ENCODE results near the gene NDUFAB1. TPM values are rescaled to one million over a fixed set of nuclear protein-coding genes. Genes with fewer than 3 reads are reported as not detected.

Gene NDUFAB1
- total RNA-seq, 2 donors from 2014 or later: 76.9 to 152 TPM

DNA sequence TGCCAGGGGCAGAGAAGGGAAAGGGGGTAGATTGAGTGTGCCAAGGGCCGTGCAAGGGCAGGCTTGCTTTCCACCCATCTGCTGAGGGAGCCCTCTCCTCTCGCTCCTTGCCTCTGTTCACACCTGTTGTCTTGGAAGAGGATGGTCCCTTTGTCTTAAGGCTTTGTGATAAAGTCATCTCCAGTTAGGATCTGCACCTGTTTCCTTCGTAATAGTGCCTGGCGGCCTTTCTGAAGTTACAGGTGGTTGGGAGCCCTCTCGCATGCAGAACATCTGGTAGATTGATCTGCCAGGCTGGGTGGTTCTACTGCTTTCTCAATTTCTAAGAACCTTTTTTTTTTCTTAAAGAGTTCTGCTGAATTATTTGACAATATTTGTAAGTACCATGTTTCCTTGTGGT, 22.3 kb downstream of the NDUFAB1 start:
- no peak for ATAC-seq (replicated peaks)
- no peaks in the 10 kb centered on the region for H3K27me3 Mint-ChIP-seq
- no peak overlapping the region for H3K4me3 Mint-ChIP-seq
- no peak overlapping the region for H3K27ac Mint-ChIP-seq
- peaks cover 77% of the 10 kb centered on the region for H3K36me3 Mint-ChIP-seq (ENCODE audit: low read depth)
- H3K4me1 Mint-ChIP-seq: no peaks in the 10 kb centered on the region
- no peaks in the 10 kb centered on the region for H3K9me3 Mint-ChIP-seq

- ATAC-seq (replicated peaks): no peak
- Mint-ChIP-seq H3K4me1 (no peaks in the 10 kb centered on the region), H3K4me3 (no peak overlapping the region), H3K27ac (no peak overlapping the region), H3K9me3 (no peaks in the 10 kb centered on the region), H3K36me3 (ENCODE audit: low read depth) (peaks cover 85% of the 10 kb centered on the region), H3K27me3 (no peaks in the 10 kb centered on the region)
Observed at GRCh38 chr16:23572394-23572793, 23.7 kb downstream of the NDUFAB1 start.

DNA sequence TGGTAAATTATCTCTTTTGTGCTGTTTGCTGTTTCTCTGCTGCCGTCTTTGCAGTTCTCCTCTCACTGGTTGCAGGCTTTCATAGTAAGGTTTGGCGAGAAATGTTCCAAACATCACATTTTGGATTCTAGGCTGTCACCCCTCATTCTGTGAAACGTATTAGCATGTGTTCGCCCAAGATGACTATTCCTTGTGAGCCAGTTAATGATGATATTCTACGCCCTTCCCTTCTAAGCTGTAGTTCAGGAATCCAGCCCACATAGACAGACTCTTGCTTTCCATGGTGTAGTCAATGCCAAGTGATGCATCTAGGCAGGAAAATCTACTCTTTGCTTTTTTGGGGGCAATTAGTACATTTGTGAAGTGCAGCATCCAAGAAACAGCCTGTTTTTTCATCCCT, 24.2 kb downstream of the NDUFAB1 start:
- Mint-ChIP-seq H3K27ac (no peak overlapping the region), H3K27me3 (no peaks in the 10 kb centered on the region), H3K4me1 (no peaks in the 10 kb centered on the region), H3K9me3 (no peaks in the 10 kb centered on the region), H3K36me3 (ENCODE audit: low read depth) (peaks cover 86% of the 10 kb centered on the region), H3K4me3 (no peak overlapping the region)
- ATAC-seq (replicated peaks): no peak

GRCh38 chr16:23570992-23571632, 25.0 kb downstream of the NDUFAB1 start:
- H3K36me3 Mint-ChIP-seq (ENCODE audit: low read depth): peaks cover 90% of the 10 kb centered on the region
- ATAC-seq (replicated peaks): no peak
- H3K27me3 Mint-ChIP-seq: no peaks in the 10 kb centered on the region
- no peaks in the 10 kb centered on the region for H3K9me3 Mint-ChIP-seq
- no peak overlapping the region for H3K4me3 Mint-ChIP-seq
- H3K4me1 Mint-ChIP-seq: no peaks in the 10 kb centered on the region
- no peak overlapping the region for H3K27ac Mint-ChIP-seq

GRCh38 chr16:23567602-23568001, 28.5 kb downstream of the NDUFAB1 start:
- Mint-ChIP-seq H3K27ac (no peak overlapping the region), H3K4me3 (no peak overlapping the region), H3K36me3 (ENCODE audit: low read depth) (peaks cover 100% of the 10 kb centered on the region), H3K27me3 (no peaks in the 10 kb centered on the region), H3K9me3 (no peaks in the 10 kb centered on the region), H3K4me1 (peaks cover 5% of the 10 kb centered on the region)
- ATAC-seq (replicated peaks): no peak

DNA sequence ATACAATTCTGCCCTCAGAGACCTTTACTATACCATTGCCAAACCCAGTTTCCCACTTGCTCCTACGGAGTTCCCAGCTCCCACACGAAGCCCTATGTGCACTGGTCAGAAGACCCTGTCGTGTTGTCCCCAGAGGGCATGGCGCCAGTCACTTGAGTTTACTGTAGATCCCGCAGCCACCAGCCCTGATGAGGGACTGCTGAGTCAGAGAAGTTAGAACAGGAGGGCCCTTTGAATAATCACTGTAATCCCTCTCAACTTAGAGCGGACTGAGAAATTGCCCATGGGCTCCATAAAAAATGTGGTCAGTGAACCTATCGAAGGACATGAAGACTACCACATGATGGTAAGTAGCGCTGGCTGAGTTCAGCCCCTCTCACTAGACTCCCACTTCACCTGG, 29.4 kb downstream of the NDUFAB1 start:
- H3K9me3 Mint-ChIP-seq: no peaks in the 10 kb centered on the region
- H3K36me3 Mint-ChIP-seq (ENCODE audit: low read depth): peaks cover 100% of the 10 kb centered on the region
- H3K27ac Mint-ChIP-seq: no peak overlapping the region
- no peaks in the 10 kb centered on the region for H3K27me3 Mint-ChIP-seq
- H3K4me3 Mint-ChIP-seq: no peak overlapping the region
- no peak for ATAC-seq (replicated peaks)
- peaks cover 5% of the 10 kb centered on the region for H3K4me1 Mint-ChIP-seq

GRCh38 chr16:23564575-23565363, 31.3 kb downstream of the NDUFAB1 start:
- H3K27me3 Mint-ChIP-seq: no peaks in the 10 kb centered on the region
- peaks cover 100% of the 10 kb centered on the region for H3K36me3 Mint-ChIP-seq (ENCODE audit: low read depth)
- no peak for ATAC-seq (replicated peaks)
- H3K4me1 Mint-ChIP-seq: peaks cover 5% of the 10 kb centered on the region
- H3K4me3 Mint-ChIP-seq: no peak overlapping the region
- no peaks in the 10 kb centered on the region for H3K9me3 Mint-ChIP-seq
- no peak overlapping the region for H3K27ac Mint-ChIP-seq

DNA sequence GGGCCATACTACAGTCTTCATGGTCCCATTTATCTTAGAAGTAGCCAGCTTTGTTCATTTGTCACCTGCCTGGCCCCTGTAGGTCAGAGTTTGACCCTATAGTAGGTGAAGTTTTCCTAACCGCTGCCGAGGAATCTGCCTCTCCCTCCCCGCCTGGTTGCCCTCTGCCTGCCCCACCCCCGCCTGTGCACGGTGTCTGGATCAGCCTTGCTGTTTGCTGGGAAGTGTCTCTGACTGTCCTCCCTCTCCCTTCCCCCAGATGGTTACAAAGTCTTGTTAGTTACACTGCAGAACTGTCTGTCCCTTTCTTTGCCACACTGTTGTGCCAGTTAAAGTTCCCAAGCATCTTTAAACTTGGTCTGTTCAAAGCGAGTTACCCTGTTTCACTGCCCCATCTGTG, 32.9 kb downstream of the NDUFAB1 start:
- peaks cover 13% of the 10 kb centered on the region for H3K4me1 Mint-ChIP-seq
- no peaks in the 10 kb centered on the region for H3K27me3 Mint-ChIP-seq
- no peaks in the 10 kb centered on the region for H3K9me3 Mint-ChIP-seq
- H3K4me3 Mint-ChIP-seq: no peak overlapping the region
- ATAC-seq (replicated peaks): no peak
- H3K36me3 Mint-ChIP-seq (ENCODE audit: low read depth): peaks cover 99% of the 10 kb centered on the region
- H3K27ac Mint-ChIP-seq: peak overlapping the region; percentile 28

GRCh38 chr16:23562505-23562904, 33.6 kb downstream of the NDUFAB1 start:
- Mint-ChIP-seq H3K4me1 (peaks cover 13% of the 10 kb centered on the region), H3K27me3 (no peaks in the 10 kb centered on the region), H3K4me3 (no peak overlapping the region), H3K36me3 (ENCODE audit: low read depth) (peaks cover 92% of the 10 kb centered on the region), H3K27ac (no peak overlapping the region), H3K9me3 (no peaks in the 10 kb centered on the region)
- ATAC-seq (replicated peaks): no peak

GRCh38 chr16:23561586-23561985, 34.5 kb downstream of the NDUFAB1 start:
- no peak overlapping the region for H3K4me3 Mint-ChIP-seq
- no peaks in the 10 kb centered on the region for H3K27me3 Mint-ChIP-seq
- no peak for ATAC-seq (replicated peaks)
- no peaks in the 10 kb centered on the region for H3K9me3 Mint-ChIP-seq
- H3K27ac Mint-ChIP-seq: no peak overlapping the region
- peaks cover 92% of the 10 kb centered on the region for H3K36me3 Mint-ChIP-seq (ENCODE audit: low read depth)
- peaks cover 13% of the 10 kb centered on the region for H3K4me1 Mint-ChIP-seq

- no peaks in the 10 kb centered on the region for H3K27me3 Mint-ChIP-seq
- H3K27ac Mint-ChIP-seq: peak overlapping the region; percentile 95
- no peaks in the 10 kb centered on the region for H3K9me3 Mint-ChIP-seq
- ATAC-seq (replicated peaks): peak; percentile 14
- peaks cover 8% of the 10 kb centered on the region for H3K4me1 Mint-ChIP-seq
- H3K36me3 Mint-ChIP-seq (ENCODE audit: low read depth): peaks cover 68% of the 10 kb centered on the region
- H3K4me3 Mint-ChIP-seq: peak overlapping the region; percentile 93
Observed at GRCh38 chr16:23557779-23558702, 38.1 kb downstream of the NDUFAB1 start.

GRCh38 chr16:23556881-23557778, 39.0 kb downstream of the NDUFAB1 start, which contains the start of the genes EARS2 and UBFD1:
Gene EARS2 (minus strand): TSS chr16:23557350. CDS start chr16:23557343, 7 bp downstream.
Gene UBFD1 (plus strand): TSS chr16:23557727. CDS start chr16:23557743, 16 bp downstream.
- Mint-ChIP-seq H3K27me3 (no peaks in the 10 kb centered on the region), H3K4me3 (peak within 1 kb of the TSS; percentile 93), H3K9me3 (no peaks in the 10 kb centered on the region), H3K27ac (peak within 1 kb of the TSS; percentile 95), H3K4me1 (peaks cover 8% of the 10 kb centered on the region), H3K36me3 (ENCODE audit: low read depth) (peaks cover 68% of the 10 kb centered on the region)
- ATAC-seq (replicated peaks): peak; percentile 94

DNA sequence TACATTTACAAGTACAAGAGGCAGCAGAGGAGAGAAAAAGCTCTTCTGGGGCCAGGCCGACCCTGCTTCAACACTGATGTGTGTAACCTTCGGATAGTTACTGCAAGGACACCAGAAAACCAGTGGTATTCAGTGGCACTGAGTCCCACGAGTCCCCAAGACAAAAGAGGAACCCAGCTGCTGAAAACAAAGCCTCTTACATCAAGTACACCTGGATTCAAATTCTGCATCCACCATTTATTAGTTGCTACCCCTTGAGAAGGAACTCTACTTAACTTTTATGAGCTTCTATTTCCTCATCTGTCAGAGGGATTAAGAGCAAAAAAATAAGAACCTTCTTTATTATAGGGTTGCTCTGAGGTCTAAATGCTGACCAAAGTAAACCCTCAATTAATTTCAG, 41.6 kb downstream of the NDUFAB1 start:
- H3K27me3 Mint-ChIP-seq: no peaks in the 10 kb centered on the region
- no peak overlapping the region for H3K27ac Mint-ChIP-seq
- peaks cover 6% of the 10 kb centered on the region for H3K4me1 Mint-ChIP-seq
- no peak for ATAC-seq (replicated peaks)
- H3K9me3 Mint-ChIP-seq: no peaks in the 10 kb centered on the region
- H3K4me3 Mint-ChIP-seq: no peak overlapping the region
- peaks cover 68% of the 10 kb centered on the region for H3K36me3 Mint-ChIP-seq (ENCODE audit: low read depth)

All from activated T-helper 17 cell treated with anti-CD3 and anti-CD28 coated beads, Interleukin-2, amount 50 U/mL, for 72 hours (primary cell).